Gastrocnemius medialis (tissue), 4 donors: ENCODE measurements around the gene C9orf43. TPM values are rescaled to one million over a fixed set of nuclear protein-coding genes. Genes with fewer than 3 reads are reported as not detected.
A peak's percentile ranks its signal among the peaks of the same experiment; 100 is the strongest.
"Not testable (repeated sequence)": the region's sequence is repeated elsewhere in the genome, so short reads cannot be mapped to it uniquely, and the experiment has no call there.

Experiments used
- ATAC-seq, 2 donors: fragments of 150-250 bp; one replicate each; pipeline ENCODE4 v1.9.1; 2016
- DNase-seq, 2 donors: peaks; one replicate each; pipeline ENCODE4 v3.0.0-alpha.2; 2019
- H3K27ac ChIP-seq, 4 donors: fragments of 200-600 bp; sonication (generic); 1 replicate in 1 of 4; 2 replicates in 3 of 4; pipeline ENCODE4 v1.5.1; 2016 to 2018; ENCODE audit warnings: mild to moderate bottlenecking in 2 of 4, moderate library complexity in 1 of 4
- H3K27me3 ChIP-seq, 3 donors: fragments of 200-600 bp; sonication (generic) in 2 of 3; 1 replicate in 1 of 3; 2 replicates in 2 of 3; pipeline versions ENCODE4 v1.5.1 to v1.6.0; 2016 to 2019; ENCODE audit warnings: mild to moderate bottlenecking in 1 of 3, moderate library complexity in 1 of 3
- H3K36me3 ChIP-seq, 2 donors: fragments of 200-600 bp; sonication (generic) in 1 of 2; one replicate each; pipeline ENCODE4 v1.5.1; 2017 to 2018
- H3K4me1 ChIP-seq, 2 donors: fragments of 200-600 bp; sonication (generic) in 1 of 2; one replicate each; pipeline ENCODE4 v1.5.1; 2016 to 2017; ENCODE audit warnings: mild to moderate bottlenecking in 2 of 2
- H3K4me3 ChIP-seq, 4 donors: fragments of 200-600 bp; sonication (generic) in 3 of 4; 1 replicate in 1 of 4; 2 replicates in 3 of 4; pipeline ENCODE4 v1.5.1; 2016 to 2019; ENCODE audit warnings: mild to moderate bottlenecking in 2 of 4
- H3K9me3 ChIP-seq, 3 donors: fragments of 200-600 bp; sonication (generic) in 2 of 3; 1 replicate in 1 of 3; 2 replicates in 2 of 3; pipeline ENCODE4 v1.5.1; 2016 to 2019
- POLR2A ChIP-seq, 2 donors: fragments of 450-650 bp; IDR thresholded peaks; one replicate each; pipeline ENCODE4 v1.6.1; 2017; ENCODE audit warnings: antibody characterized with exemption in 2 of 2, mild to moderate bottlenecking in 2 of 2, moderate library complexity in 2 of 2
- in situ Hi-C, 4 donors: fragments of 200-750 bp; cut with MboI; loops; one replicate each; pipeline versions ENCODE4 v1.15.0 to v1.8.0; 2017; ENCODE audit warnings: low sequenced_read_pairs in 4 of 4
- intact Hi-C: fragments of 100-400 bp; cut with DNase I; formaldehyde crosslinking; loops from one replicate; pipeline ENCODE4 v1.15.1; 2023; ENCODE audit warnings: low total_unique reads
- total RNA-seq, 4 donors: library from RNA; depleted of rRNA; stranded (reverse); fragments of >200 nt; gene quantifications; one replicate each; pipeline versions ENCODE4 v1.1.0 to v1.2.3, GENCODE V29; 2016
- TF ChIP-seq, protein P1 (sequence below), 5 experiments: fragments of 450-650 bp in 3 of 5; fragments of 200-600 bp in 2 of 5; sonication (generic) in 2 of 5; IDR thresholded peaks in 4 of 5; conservative IDR thresholded peaks in 1 of 5; 1 replicate in 4 of 5; 2 replicates in 1 of 5; pipeline ENCODE4 v1.5.1; 2016 to 2019; ENCODE audit warnings: antibody characterized with exemption in 5 of 5, mild to moderate bottlenecking in 3 of 5, moderate library complexity in 3 of 5

The C9orf43 gene
- total RNA-seq, 4 donors from 2014 or later = not detected

DNA sequence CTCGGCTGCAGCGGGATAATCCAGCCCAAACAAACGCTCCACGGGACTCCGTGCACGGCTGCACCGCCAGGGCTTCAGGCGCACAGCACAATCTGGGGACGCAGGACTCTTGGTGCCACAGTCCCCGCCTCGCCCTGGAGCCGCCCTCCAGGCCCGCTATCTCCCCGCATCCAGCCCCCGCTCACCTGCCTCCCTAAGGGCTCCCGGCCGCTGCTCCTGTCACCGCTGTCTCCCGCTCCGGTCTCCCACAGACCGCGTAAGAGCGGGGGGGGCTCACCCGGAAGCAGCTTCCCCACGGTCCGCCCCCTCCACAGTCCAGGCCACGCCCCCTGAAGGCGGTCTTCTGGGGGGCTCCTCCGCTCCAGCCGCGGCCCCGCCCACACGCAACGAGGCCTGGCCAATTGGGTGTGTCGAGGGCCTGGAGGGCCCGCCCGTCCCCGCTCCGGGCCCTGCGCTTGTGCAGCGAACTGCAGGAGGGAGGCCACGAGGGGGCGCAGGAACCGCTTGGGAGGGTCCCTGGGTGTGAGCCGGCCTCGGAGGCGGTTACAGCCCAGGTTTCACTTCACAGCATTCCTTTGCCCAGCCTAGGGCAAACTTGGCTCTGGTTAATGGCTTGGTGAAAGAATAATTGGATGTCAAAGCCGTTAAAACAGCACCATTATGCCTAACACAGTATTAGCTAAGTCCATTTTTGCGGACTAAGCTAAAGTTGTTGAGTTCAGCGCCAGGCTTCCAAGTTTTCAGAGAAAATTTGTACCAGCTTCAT lies 9.3 kb upstream of the C9orf43 start, which contains the start of gene ALAD:
ALAD (minus strand) TSS at position 258 of the 766 bp plus-strand sequence. CDS start 7,725 bp downstream, outside the sequence.
- H3K27ac ChIP-seq = peak within 1 kb of the TSS; percentile 70 to 86 (median 80)

GRCh38 chr9:113403646-113404045 lies 6.9 kb upstream of the C9orf43 start:
- H3K36me3 ChIP-seq = peaks cover 0 to 8% of the 10 kb centered on the region in 2 donors
- no peaks in the 10 kb centered on the region for H3K27me3 ChIP-seq
- peaks cover 25 to 32% of the 10 kb centered on the region in 2 donors for H3K4me1 ChIP-seq
- no peaks in the 10 kb centered on the region for H3K9me3 ChIP-seq
- no peak for TF ChIP-seq POLR2A (IDR thresholded peaks at IDR 0.05)
- TF ChIP-seq, protein P1, sequence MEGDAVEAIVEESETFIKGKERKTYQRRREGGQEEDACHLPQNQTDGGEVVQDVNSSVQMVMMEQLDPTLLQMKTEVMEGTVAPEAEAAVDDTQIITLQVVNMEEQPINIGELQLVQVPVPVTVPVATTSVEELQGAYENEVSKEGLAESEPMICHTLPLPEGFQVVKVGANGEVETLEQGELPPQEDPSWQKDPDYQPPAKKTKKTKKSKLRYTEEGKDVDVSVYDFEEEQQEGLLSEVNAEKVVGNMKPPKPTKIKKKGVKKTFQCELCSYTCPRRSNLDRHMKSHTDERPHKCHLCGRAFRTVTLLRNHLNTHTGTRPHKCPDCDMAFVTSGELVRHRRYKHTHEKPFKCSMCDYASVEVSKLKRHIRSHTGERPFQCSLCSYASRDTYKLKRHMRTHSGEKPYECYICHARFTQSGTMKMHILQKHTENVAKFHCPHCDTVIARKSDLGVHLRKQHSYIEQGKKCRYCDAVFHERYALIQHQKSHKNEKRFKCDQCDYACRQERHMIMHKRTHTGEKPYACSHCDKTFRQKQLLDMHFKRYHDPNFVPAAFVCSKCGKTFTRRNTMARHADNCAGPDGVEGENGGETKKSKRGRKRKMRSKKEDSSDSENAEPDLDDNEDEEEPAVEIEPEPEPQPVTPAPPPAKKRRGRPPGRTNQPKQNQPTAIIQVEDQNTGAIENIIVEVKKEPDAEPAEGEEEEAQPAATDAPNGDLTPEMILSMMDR (IDR thresholded peaks at IDR 0.05 in 4 of 5, conservative IDR thresholded peaks at IDR 0.05 in 1 of 5) = no peak
- ATAC-seq = no peak
- intact Hi-C loops (loop anchor here (5.0 kb wide), 1 partner anchor 61 kb away; the partner anchor contains the start of gene WDR31), in situ Hi-C loops (loop anchor here in 2 of 4 donors (10.0 kb wide), 1 partner anchor 129 kb away; the partner anchor contains the start of genes CDC26 (in 2 of the 2) and PRPF4 (in 2 of the 2))
- H3K4me3 ChIP-seq = no peak overlapping the region
- no peak overlapping the region for H3K27ac ChIP-seq
- no peak for DNase-seq

More for the DNA sequence above, 9.3 kb upstream of the C9orf43 start, which contains the start of gene ALAD:
- no peaks in the 10 kb centered on the region for H3K9me3 ChIP-seq
- peaks cover 20 to 26% of the 10 kb centered on the region in 2 donors for H3K4me1 ChIP-seq
- DNase-seq (peak; percentile 96 to 99), ATAC-seq (peak; percentile 95 to 98)
- in situ Hi-C loops = loop anchor here in 2 of 4 donors (10.0 kb wide), 1 partner anchor 126 kb away; the partner anchor contains the start of genes CDC26 (in 2 of the 2) and PRPF4 (in 2 of the 2)
- peak within 1 kb of the TSS; percentile 86 to 98 (median 90) for H3K4me3 ChIP-seq
- TF ChIP-seq, protein P1 (IDR thresholded peaks at IDR 0.05 in 4 of 5, conservative IDR thresholded peaks at IDR 0.05 in 1 of 5) = peak; percentile 92 to 97 (median 94)
- TF ChIP-seq POLR2A (IDR thresholded peaks at IDR 0.05) = peak; percentile 27 to 38
- no peaks in the 10 kb centered on the region for H3K36me3 ChIP-seq
- intact Hi-C loops = loop anchor here (1.0 to 5.0 kb wide), 4 partner anchors 9 to 257 kb away; partner anchors contain the start of genes C9orf43, CDC26, POLE3 and PRPF4
- no peaks in the 10 kb centered on the region for H3K27me3 ChIP-seq

DNA sequence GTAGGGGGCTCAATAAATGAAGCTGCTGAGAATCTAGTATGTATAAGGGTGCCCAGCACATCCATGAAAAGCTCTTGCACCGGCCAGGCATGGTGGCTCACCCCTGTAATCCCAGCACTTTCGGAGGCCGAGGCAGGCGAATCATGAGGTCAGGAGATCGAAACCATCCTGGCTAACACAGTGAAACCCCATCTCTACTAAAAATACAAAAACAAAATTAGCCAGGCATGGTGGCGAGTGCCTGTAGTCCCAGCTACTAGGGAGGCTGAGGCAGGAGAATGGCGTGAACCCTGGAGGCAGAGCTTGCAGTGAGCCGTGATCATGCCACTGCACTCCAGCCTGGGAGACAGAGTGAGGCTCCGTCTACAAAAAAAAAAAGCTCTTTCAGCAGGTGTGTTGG lies 4.2 kb upstream of the C9orf43 start:
- peaks cover 19 to 24% of the 10 kb centered on the region in 2 donors for H3K4me1 ChIP-seq
- peaks cover 0 to 11% of the 10 kb centered on the region in 2 donors for H3K36me3 ChIP-seq
- H3K27ac ChIP-seq = peak overlapping the region in 2 of 4 donors; percentile 17 to 36
- not testable (repeated sequence) for H3K4me3 ChIP-seq, H3K9me3 ChIP-seq, H3K27me3 ChIP-seq, DNase-seq, ATAC-seq
- in situ Hi-C loops (loop anchor here in 3 of 4 donors (5.0 to 10.0 kb wide), 2 partner anchors 132 to 134 kb away; partner anchors contain the start of genes CDC26 (in 2 of the 3) and PRPF4 (in 2 of the 3)), intact Hi-C loops (loop anchor here (5.0 kb wide), 1 partner anchor 184 kb away; the partner anchor contains the start of genes FKBP15 and SLC31A1)

DNA sequence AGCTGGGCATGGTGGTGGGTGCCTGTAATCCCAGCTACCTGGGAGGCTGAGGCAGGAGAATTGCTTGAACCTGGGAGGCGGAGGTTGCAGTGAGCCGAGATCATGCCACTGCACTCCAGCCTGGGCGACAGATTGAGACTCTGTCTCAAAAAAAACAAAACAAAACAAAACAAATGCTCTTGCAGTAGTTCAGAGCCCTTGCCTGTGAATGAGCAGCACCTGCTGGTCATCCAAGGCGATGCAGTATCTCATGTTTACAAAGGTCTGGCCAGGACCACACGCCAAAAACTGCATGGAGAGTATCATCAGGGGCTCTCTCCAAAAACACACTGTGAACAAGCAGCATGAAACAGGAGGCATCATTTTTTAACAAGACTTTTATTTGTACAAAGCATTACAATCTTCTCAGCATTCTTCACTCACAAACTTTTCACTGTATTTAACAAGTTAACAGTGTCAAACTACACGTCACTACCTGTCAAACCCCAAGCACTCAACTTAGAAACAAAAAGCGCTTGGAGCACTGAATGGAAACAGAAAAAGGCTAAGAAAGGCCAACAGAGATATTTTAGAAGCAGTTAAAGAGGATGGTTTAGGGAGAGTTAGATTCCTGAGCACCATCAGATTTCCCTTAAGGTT lies 3.6 kb upstream of the C9orf43 start:
- ATAC-seq, H3K9me3 ChIP-seq, H3K4me3 ChIP-seq, H3K27me3 ChIP-seq: not testable (repeated sequence)
- TF ChIP-seq, protein P1 (IDR thresholded peaks at IDR 0.05 in 4 of 5, conservative IDR thresholded peaks at IDR 0.05 in 1 of 5) = peak; percentile 45 to 71 (median 59)
- H3K27ac ChIP-seq = peak overlapping the region in 2 of 4 donors; percentile 17 to 36
- peaks cover 14 to 22% of the 10 kb centered on the region in 2 donors for H3K4me1 ChIP-seq
- DNase-seq = peak in 1 of 2 donors; percentile 47
- in situ Hi-C loops (loop anchor here in 3 of 4 donors (5.0 to 10.0 kb wide), 2 partner anchors 132 to 135 kb away; partner anchors contain the start of genes CDC26 (in 2 of the 3) and PRPF4 (in 2 of the 3)), intact Hi-C loops (loop anchor here (5.0 kb wide), 1 partner anchor 185 kb away; the partner anchor contains the start of genes FKBP15 and SLC31A1)
- H3K36me3 ChIP-seq = peaks cover 0 to 11% of the 10 kb centered on the region in 2 donors
